ENCODE data around the gene CXCR4.

Gene CXCR4

GRCh38 chr2:136131484-136131960 is 13.6 kb upstream of the CXCR4 start:
- no peak for DNase-seq

- DNase-seq = no peak
These were observed 12.6 kb upstream of the CXCR4 start for GRCh38 chr2:136130511-136130910.

- DNase-seq = no peak
These were observed 12.1 kb upstream of the CXCR4 start for GRCh38 chr2:136130045-136130444.

GRCh38 chr2:136129601-136130000 is 11.7 kb upstream of the CXCR4 start:
- no peak for DNase-seq

GRCh38 chr2:136128905-136129304 is 11.0 kb upstream of the CXCR4 start:
- no peak for DNase-seq

GRCh38 chr2:136128366-136128765 is 10.4 kb upstream of the CXCR4 start:
- DNase-seq = no peak

GRCh38 chr2:136127356-136127755 is 9.4 kb upstream of the CXCR4 start:
- no peak for DNase-seq

- no peak for DNase-seq
These were observed 8.5 kb upstream of the CXCR4 start for GRCh38 chr2:136126421-136126926.

- no peak for DNase-seq
These were observed 8.1 kb upstream of the CXCR4 start for GRCh38 chr2:136126021-136126420.

- DNase-seq = no peak
These were observed 7.3 kb upstream of the CXCR4 start for GRCh38 chr2:136125236-136125635.

GRCh38 chr2:136124805-136125204 is 6.9 kb upstream of the CXCR4 start:
- no peak for DNase-seq

GRCh38 chr2:136122661-136123060 is 4.7 kb upstream of the CXCR4 start:
- no peak for DNase-seq

GRCh38 chr2:136121204-136121910 is 3.4 kb upstream of the CXCR4 start:
- peak; percentile 18 for DNase-seq

GRCh38 chr2:136119717-136120675 is 2.0 kb upstream of the CXCR4 start:
- no peak for DNase-seq

- DNase-seq = peak; percentile 79
These were observed 1.1 kb upstream of the CXCR4 start for GRCh38 chr2:136118819-136119716.

GRCh38 chr2:136117391-136117841 is 533 bp downstream of the CXCR4 start:
- DNase-seq = peak; percentile 43

- no peak for DNase-seq
These were observed 1.0 kb downstream of the CXCR4 start for GRCh38 chr2:136116813-136117390.

- DNase-seq = no peak
These were observed 1.7 kb downstream of the CXCR4 start for GRCh38 chr2:136116151-136116812.

GRCh38 chr2:136115183-136115761 is 2.7 kb downstream of the CXCR4 start:
- no peak for DNase-seq

- no peak for DNase-seq
These were observed 3.6 kb downstream of the CXCR4 start for GRCh38 chr2:136114382-136114781.
